ENCODE results near the gene PITPNM2. TPM values are rescaled to one million over a fixed set of nuclear protein-coding genes. Genes with fewer than 3 reads are reported as not detected.
"Not testable (repeated sequence)": the region's sequence is repeated elsewhere in the genome, so short reads cannot be mapped to it uniquely, and the experiment has no call there.

The PITPNM2 gene
- total RNA-seq, 2 donors from 2014 or later, result 7.9 to 14.3 TPM

DNA sequence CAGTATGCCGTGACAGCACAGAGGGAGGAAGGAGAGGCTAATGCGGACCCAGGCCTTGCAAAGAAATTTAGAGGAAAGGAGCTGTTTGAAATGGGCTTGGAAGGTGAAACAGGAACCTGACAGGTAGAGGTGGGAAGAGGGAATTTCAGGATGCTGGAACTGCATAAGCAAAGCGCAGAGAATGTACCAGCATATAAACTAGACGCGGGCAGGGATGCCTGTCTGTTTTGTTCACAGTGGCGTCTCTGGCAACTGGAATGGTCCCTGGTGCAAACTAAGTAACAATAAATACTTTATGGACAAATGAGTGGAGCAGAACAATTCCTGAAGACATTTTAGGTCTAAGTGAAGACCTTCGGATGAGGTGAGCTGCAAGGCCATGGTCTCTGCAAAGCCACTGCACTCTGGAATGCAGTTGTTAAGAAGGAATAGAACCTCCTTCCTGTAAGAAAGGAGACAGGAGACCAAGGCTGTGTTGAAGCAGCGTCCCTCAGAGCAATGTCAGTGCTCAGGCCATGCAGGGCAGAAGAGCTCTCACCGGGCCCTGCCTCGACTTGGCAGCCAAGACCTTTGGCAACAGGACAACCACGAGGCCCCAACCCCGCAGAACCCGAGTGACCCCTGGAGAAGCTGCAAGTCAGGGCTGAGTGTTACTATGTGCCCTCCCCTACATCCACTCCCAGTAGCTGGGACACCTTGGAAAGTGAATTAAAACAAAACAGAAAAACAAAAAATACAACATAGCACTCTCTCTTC is 42.8 kb downstream of the PITPNM2 start:
- Histone ChIP-seq H3K9me3 (no peaks in the 10 kb centered on the region), H3K27me3 (replicated peaks; ENCODE audit: insufficient read depth) (no peaks in the 10 kb centered on the region), H3K4me3 (no peak overlapping the region), H3K4me1 (ENCODE audit: control insufficient read depth in 1 of 2, low read depth in 2 of 2) (peaks cover 16 to 48% of the 10 kb centered on the region in 2 donors), H3K27ac (peak overlapping the region in 1 of 2 donors; percentile 53), H3K36me3 (no peaks in the 10 kb centered on the region)
- no peak for DNase-seq (ENCODE audit: low spot score)
- no peak for ATAC-seq (ENCODE audit: insufficient number of reproducible peaks, low FRiP score, low read depth)
- TF ChIP-seq, protein P1, sequence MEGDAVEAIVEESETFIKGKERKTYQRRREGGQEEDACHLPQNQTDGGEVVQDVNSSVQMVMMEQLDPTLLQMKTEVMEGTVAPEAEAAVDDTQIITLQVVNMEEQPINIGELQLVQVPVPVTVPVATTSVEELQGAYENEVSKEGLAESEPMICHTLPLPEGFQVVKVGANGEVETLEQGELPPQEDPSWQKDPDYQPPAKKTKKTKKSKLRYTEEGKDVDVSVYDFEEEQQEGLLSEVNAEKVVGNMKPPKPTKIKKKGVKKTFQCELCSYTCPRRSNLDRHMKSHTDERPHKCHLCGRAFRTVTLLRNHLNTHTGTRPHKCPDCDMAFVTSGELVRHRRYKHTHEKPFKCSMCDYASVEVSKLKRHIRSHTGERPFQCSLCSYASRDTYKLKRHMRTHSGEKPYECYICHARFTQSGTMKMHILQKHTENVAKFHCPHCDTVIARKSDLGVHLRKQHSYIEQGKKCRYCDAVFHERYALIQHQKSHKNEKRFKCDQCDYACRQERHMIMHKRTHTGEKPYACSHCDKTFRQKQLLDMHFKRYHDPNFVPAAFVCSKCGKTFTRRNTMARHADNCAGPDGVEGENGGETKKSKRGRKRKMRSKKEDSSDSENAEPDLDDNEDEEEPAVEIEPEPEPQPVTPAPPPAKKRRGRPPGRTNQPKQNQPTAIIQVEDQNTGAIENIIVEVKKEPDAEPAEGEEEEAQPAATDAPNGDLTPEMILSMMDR (IDR thresholded peaks at IDR 0.05), result no peak

DNA sequence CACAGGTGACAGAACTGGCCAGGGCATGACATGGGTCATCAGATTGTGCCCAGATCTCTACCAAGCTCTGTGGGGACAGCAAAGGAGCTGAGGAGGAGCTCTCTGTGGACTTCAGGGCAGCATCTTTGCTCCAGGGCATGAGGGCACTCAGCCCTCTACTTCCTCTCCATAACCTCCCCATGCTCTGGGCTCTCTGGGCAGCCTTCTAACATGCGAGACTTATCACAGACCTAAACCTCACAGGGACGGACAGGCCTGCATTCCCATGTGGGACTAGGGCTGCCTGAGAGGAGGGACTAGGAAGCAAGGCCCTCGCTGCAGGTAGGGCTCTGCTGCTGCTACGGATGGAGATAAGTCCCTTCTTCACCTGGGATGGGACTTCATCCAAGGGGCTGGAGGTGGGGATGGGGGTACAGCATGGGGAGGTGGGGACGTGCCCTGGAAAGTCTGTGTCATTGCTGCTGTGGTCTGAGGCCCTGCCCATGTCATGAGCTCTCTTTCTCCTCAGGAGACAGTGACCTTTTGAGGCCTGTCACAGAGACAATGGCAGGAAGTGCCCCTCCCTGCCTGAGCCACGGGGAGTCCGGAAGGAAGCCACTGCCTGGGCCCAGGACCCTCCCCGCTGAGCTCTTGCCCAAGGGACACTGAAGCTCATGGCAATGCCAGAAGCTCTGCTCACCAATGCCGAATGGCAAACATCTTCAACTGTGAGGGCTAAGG is 44.1 kb downstream of the PITPNM2 start:
- H3K9me3 ChIP-seq, result no peaks in the 10 kb centered on the region
- H3K27me3 ChIP-seq (replicated peaks; ENCODE audit: insufficient read depth), result no peaks in the 10 kb centered on the region
- no peaks in the 10 kb centered on the region for H3K36me3 ChIP-seq
- DNase-seq (ENCODE audit: low spot score), result no peak
- no peak for ATAC-seq (ENCODE audit: insufficient number of reproducible peaks, low FRiP score, low read depth)
- H3K4me1 ChIP-seq (ENCODE audit: control insufficient read depth in 1 of 2, low read depth in 2 of 2), result peaks cover 16 to 36% of the 10 kb centered on the region in 2 donors
- no peak overlapping the region for H3K27ac ChIP-seq
- no peak overlapping the region for H3K4me3 ChIP-seq
- TF ChIP-seq, protein P1 (IDR thresholded peaks at IDR 0.05), result no peak

DNA sequence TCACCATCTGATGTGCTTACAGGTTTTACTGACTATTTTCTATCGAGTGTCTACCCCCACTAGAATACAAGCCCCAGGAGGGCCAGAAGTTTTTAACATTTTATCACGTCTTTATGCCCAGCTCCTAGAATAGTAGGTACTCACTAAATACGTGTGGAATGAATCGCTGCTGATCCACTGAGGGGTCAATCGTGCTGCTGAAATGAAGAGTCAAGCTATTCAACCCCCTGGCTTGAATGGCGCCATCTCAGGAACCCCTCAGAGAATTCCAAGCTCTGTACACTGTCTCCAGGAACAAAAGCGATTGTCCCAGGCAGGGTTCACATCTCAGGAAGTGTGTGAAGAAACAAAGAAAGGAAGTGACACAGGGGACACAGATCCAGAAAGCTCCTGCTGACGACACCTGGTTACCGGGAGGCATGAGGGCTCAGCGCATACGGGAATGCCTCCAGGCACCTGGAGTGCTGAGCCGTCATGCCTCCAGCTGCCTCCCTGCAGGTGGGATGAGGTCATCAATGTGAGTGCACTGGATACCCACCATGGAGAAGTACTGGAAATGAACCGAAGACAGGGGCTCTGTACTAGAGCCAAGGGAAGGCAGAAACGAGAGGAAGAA is 45.6 kb downstream of the PITPNM2 start:
- ATAC-seq (ENCODE audit: insufficient number of reproducible peaks, low FRiP score, low read depth), result no peak
- peaks cover 16 to 36% of the 10 kb centered on the region in 2 donors for H3K4me1 ChIP-seq (ENCODE audit: control insufficient read depth in 1 of 2, low read depth in 2 of 2)

DNA sequence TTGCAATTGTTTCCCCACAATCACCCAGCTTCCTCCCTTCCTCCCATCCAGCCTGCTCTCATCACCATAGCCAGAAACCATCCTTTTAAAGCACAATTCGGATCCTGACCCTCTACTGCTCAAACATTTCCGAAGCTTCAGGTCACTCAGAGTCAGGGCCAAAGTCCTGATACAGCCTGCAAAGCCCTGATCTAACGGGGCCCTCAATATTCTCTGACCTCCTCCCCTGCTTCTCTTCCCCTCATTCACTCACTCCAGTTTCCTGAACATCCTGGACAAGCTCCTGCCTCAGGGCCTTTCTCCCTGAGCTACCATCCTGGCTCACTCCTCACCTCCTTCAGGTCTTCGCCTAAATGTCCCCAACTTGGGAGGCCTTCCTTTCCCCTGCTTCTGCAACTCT is 46.1 kb downstream of the PITPNM2 start:
- H3K4me1 ChIP-seq (ENCODE audit: control insufficient read depth in 1 of 2, low read depth in 2 of 2), result peaks cover 13 to 31% of the 10 kb centered on the region in 2 donors
- no peak for ATAC-seq (ENCODE audit: insufficient number of reproducible peaks, low FRiP score, low read depth)

More for the DNA sequence above, 45.6 kb downstream of the PITPNM2 start:
- no peaks in the 10 kb centered on the region for H3K36me3 ChIP-seq
- TF ChIP-seq, protein P1 (IDR thresholded peaks at IDR 0.05), result no peak
- H3K4me3 ChIP-seq, result no peak overlapping the region
- no peak for DNase-seq (ENCODE audit: low spot score)
- H3K9me3 ChIP-seq, result no peaks in the 10 kb centered on the region
- no peak overlapping the region for H3K27ac ChIP-seq
- H3K27me3 ChIP-seq (replicated peaks; ENCODE audit: insufficient read depth), result no peaks in the 10 kb centered on the region

DNA sequence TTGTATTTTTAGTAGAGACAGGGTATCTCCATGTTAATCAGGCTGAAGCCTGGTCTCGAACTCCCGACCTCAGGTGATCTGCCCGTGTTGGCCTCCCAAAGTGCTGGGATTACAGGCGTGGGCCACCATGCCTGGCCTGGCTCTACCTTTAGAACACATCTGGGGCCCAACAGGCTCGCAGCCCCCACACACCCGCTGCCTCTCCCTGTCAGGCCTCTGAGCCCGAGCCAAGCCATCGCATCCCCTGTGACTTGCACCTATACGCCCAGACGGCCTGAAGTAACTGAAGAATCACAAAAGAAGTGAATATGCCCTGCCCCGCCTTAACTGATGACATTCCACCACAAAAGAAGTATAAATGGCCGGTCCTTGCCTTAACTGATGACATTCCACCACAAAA is 46.8 kb downstream of the PITPNM2 start:
- not testable (repeated sequence) for H3K9me3 ChIP-seq; H3K27ac ChIP-seq; ATAC-seq (ENCODE audit: insufficient number of reproducible peaks, low FRiP score, low read depth); DNase-seq (ENCODE audit: low spot score); H3K36me3 ChIP-seq; H3K4me3 ChIP-seq; H3K27me3 ChIP-seq (replicated peaks; ENCODE audit: insufficient read depth)
- peaks cover 7 to 24% of the 10 kb centered on the region in 2 donors for H3K4me1 ChIP-seq (ENCODE audit: control insufficient read depth in 1 of 2, low read depth in 2 of 2)

More for the DNA sequence above, 46.1 kb downstream of the PITPNM2 start:
- TF ChIP-seq, protein P1 (IDR thresholded peaks at IDR 0.05), result no peak
- H3K27me3 ChIP-seq (replicated peaks; ENCODE audit: insufficient read depth), result no peaks in the 10 kb centered on the region
- H3K9me3 ChIP-seq, result no peaks in the 10 kb centered on the region
- DNase-seq (ENCODE audit: low spot score), result no peak
- no peak overlapping the region for H3K4me3 ChIP-seq
- H3K36me3 ChIP-seq, result no peaks in the 10 kb centered on the region
- no peak overlapping the region for H3K27ac ChIP-seq
